ENCODE measurements around the gene UBA5. TPM values are rescaled to one million over a fixed set of nuclear protein-coding genes. Genes with fewer than 3 reads are reported as not detected.

Gene UBA5
- total RNA-seq, 1 donor from 2014 or later, result 81.9 TPM

- H3K4me1 Mint-ChIP-seq, result peaks cover 3% of the 10 kb centered on the region
- H3K27ac Mint-ChIP-seq, result no peak overlapping the region
- peaks cover 36% of the 10 kb centered on the region for H3K36me3 Mint-ChIP-seq (ENCODE audit: low read depth)
- no peak for DNase-seq
- H3K9me3 Mint-ChIP-seq, result no peaks in the 10 kb centered on the region
- H3K4me3 Mint-ChIP-seq, result no peak overlapping the region
- no peaks in the 10 kb centered on the region for H3K27me3 Mint-ChIP-seq
- intact Hi-C loops (cut with micrococcal nuclease), result no loop called here
These were observed 49.6 kb downstream of the UBA5 start for GRCh38 chr3:132709761-132710160.

GRCh38 chr3:132710311-132710710, 50.2 kb downstream of the UBA5 start:
- DNase-seq, result no peak
- Mint-ChIP-seq H3K4me3 (no peak overlapping the region), H3K36me3 (ENCODE audit: low read depth) (peaks cover 36% of the 10 kb centered on the region), H3K4me1 (peaks cover 3% of the 10 kb centered on the region), H3K27me3 (no peaks in the 10 kb centered on the region), H3K27ac (no peak overlapping the region), H3K9me3 (no peaks in the 10 kb centered on the region)
- intact Hi-C loops (cut with micrococcal nuclease), result no loop called here

GRCh38 chr3:132713977-132714727, 54.0 kb downstream of the UBA5 start:
- Mint-ChIP-seq H3K27ac (no peak overlapping the region), H3K9me3 (no peaks in the 10 kb centered on the region), H3K36me3 (ENCODE audit: low read depth) (peaks cover 36% of the 10 kb centered on the region), H3K4me3 (no peak overlapping the region), H3K4me1 (peaks cover 5% of the 10 kb centered on the region), H3K27me3 (no peaks in the 10 kb centered on the region)
- intact Hi-C loops (cut with micrococcal nuclease), result no loop called here
- DNase-seq, result no peak

GRCh38 chr3:132716372-132716771, 56.2 kb downstream of the UBA5 start:
- Mint-ChIP-seq H3K27me3 (no peaks in the 10 kb centered on the region), H3K9me3 (no peaks in the 10 kb centered on the region), H3K36me3 (ENCODE audit: low read depth) (peaks cover 33% of the 10 kb centered on the region), H3K4me3 (no peak overlapping the region), H3K27ac (no peak overlapping the region), H3K4me1 (peaks cover 18% of the 10 kb centered on the region)
- DNase-seq, result no peak
- intact Hi-C loops (cut with micrococcal nuclease), result no loop called here

GRCh38 chr3:132720228-132720627, 60.1 kb downstream of the UBA5 start:
- peaks cover 28% of the 10 kb centered on the region for H3K36me3 Mint-ChIP-seq (ENCODE audit: low read depth)
- H3K4me1 Mint-ChIP-seq, result peaks cover 30% of the 10 kb centered on the region
- H3K27me3 Mint-ChIP-seq, result no peaks in the 10 kb centered on the region
- H3K27ac Mint-ChIP-seq, result peak overlapping the region; percentile 40
- intact Hi-C loops (cut with micrococcal nuclease), result loop anchor here (5.0 kb wide), 3 partner anchors 178 to 1207 kb away; partner anchors contain the start of gene SRPRB
- no peaks in the 10 kb centered on the region for H3K9me3 Mint-ChIP-seq
- H3K4me3 Mint-ChIP-seq, result peak overlapping the region; percentile 96
- DNase-seq, result no peak

- no peak for DNase-seq
- no peaks in the 10 kb centered on the region for H3K27me3 Mint-ChIP-seq
- intact Hi-C loops (cut with micrococcal nuclease), result loop anchor here (1.0 to 5.0 kb wide), 8 partner anchors 61 to 1765 kb away; partner anchors contain the start of genes CDV3, CEP63, DNAJC13 and SRPRB
- H3K27ac Mint-ChIP-seq, result peak overlapping the region; percentile 87
- H3K4me1 Mint-ChIP-seq, result peaks cover 30% of the 10 kb centered on the region
- peaks cover 20% of the 10 kb centered on the region for H3K36me3 Mint-ChIP-seq (ENCODE audit: low read depth)
- peak overlapping the region; percentile 96 for H3K4me3 Mint-ChIP-seq
- H3K9me3 Mint-ChIP-seq, result no peaks in the 10 kb centered on the region
These were observed 61.5 kb downstream of the UBA5 start for GRCh38 chr3:132721479-132722164.

GRCh38 chr3:132722165-132723023, 62.3 kb downstream of the UBA5 start, which contains the start of gene NPHP3:
Gene NPHP3 (minus strand): TSS chr3:132722409. CDS start chr3:132722355, 54 bp downstream.
- intact Hi-C loops (cut with micrococcal nuclease), result loop anchor here (1.0 to 5.0 kb wide), 8 partner anchors 62 to 1764 kb away; partner anchors contain the start of genes CDV3, CEP63, DNAJC13 and SRPRB
- Mint-ChIP-seq H3K27ac (peak within 1 kb of the TSS; percentile 88), H3K9me3 (no peaks in the 10 kb centered on the region), H3K36me3 (ENCODE audit: low read depth) (peaks cover 17% of the 10 kb centered on the region), H3K27me3 (peaks cover 3% of the 10 kb centered on the region), H3K4me3 (peak within 1 kb of the TSS; percentile 96), H3K4me1 (peaks cover 30% of the 10 kb centered on the region)
- DNase-seq, result peak; percentile 96

- Mint-ChIP-seq H3K4me3 (peak overlapping the region; percentile 88), H3K36me3 (ENCODE audit: low read depth) (peaks cover 14% of the 10 kb centered on the region), H3K27ac (peak overlapping the region; percentile 64), H3K9me3 (no peaks in the 10 kb centered on the region), H3K27me3 (peaks cover 8% of the 10 kb centered on the region), H3K4me1 (peaks cover 30% of the 10 kb centered on the region)
- intact Hi-C loops (cut with micrococcal nuclease), result loop anchor here (2.0 to 5.0 kb wide), 4 partner anchors 181 to 1764 kb away; partner anchors contain the start of genes CEP63 and SRPRB
- DNase-seq, result no peak
These were observed 63.2 kb downstream of the UBA5 start for GRCh38 chr3:132723024-132723950.

GRCh38 chr3:132726341-132726823, 66.3 kb downstream of the UBA5 start:
- H3K27me3 Mint-ChIP-seq, result peaks cover 26% of the 10 kb centered on the region
- intact Hi-C loops (cut with micrococcal nuclease), result loop anchor here (1.0 to 5.0 kb wide), 3 partner anchors 311 to 697 kb away; partner anchors contain the start of gene TMEM108
- H3K36me3 Mint-ChIP-seq (ENCODE audit: low read depth), result no peaks in the 10 kb centered on the region
- no peak overlapping the region for H3K27ac Mint-ChIP-seq
- H3K4me3 Mint-ChIP-seq, result no peak overlapping the region
- peaks cover 12% of the 10 kb centered on the region for H3K4me1 Mint-ChIP-seq
- H3K9me3 Mint-ChIP-seq, result no peaks in the 10 kb centered on the region
- DNase-seq, result peak; percentile 66

Other genes starting within 250 kb of the UBA5 start
- 33.6 and 34.0 TPM in 2 replicates for gene DNAJC13, start 242.8 kb upstream of the UBA5 start, total RNA-seq
- 0.26 and 0.58 TPM in 2 replicates for gene ACKR4, start 63.1 kb upstream of the UBA5 start, total RNA-seq
- 12.9 and 18.9 TPM in 2 replicates for gene ACAD11, start 520 bp upstream of the UBA5 start, total RNA-seq
- gene NPHP3, start 62.1 kb downstream of the UBA5 start, total RNA-seq, result 13.4 and 16.8 TPM in 2 replicates

All from activated CD4-positive, alpha-beta T cell treated with anti-CD3 and anti-CD28 coated beads, Interleukin-2, amount 10 ng/mL, durations not matched to agents 24 days and 14 days (primary cell).